B cell (primary cell): ENCODE results near the gene CPN1. TPM values are rescaled to one million over a fixed set of nuclear protein-coding genes. Genes with fewer than 3 reads are reported as not detected.
"Not testable (repeated sequence)": the region's sequence is repeated elsewhere in the genome, so short reads cannot be mapped to it uniquely, and the experiment has no call there.

Experiments
- ATAC-seq: fragments of 200-7000 bp; cut with Tn5 transposase; one replicate; pipeline ENCODE4 v1.10.0; 2021; ENCODE audit warnings: low read depth, mild to moderate bottlenecking, moderate number of reproducible peaks, moderate library complexity
- CTCF ChIA-PET: fragments of 350-600 bp; sonication (Branson Sonifier 250); formaldehyde crosslinking; loops from one replicate; lab custom pipeline; 2021; ENCODE audit warnings: antibody characterized with exemption, inconsistent platforms; lab: Charles Lee
- POLR2A ChIA-PET: fragments of 350-600 bp; sonication (Branson Sonifier 250); formaldehyde crosslinking; loops from one replicate; lab custom pipeline; 2021; ENCODE audit warnings: antibody characterized with exemption; lab: Charles Lee
- DNase-seq: peaks from one replicate; pipeline ENCODE4 v3.0.0; 2013
- H2AFZ ChIP-seq: 2 replicates; pipeline ENCODE4 v1.6.1; 2012; ENCODE audit warnings: mild to moderate bottlenecking, low read depth, low read length; ENCODE audit not compliant: insufficient read depth, poor library complexity, severe bottlenecking
- H3K27ac ChIP-seq, 2 donors: 1 replicate in 1 of 2; 2 replicates in 1 of 2; pipeline ENCODE4 v1.5.1; 2012 to 2013; ENCODE audit warnings: low read length in 2 of 2, mild to moderate bottlenecking in 2 of 2, moderate library complexity in 1 of 2
- H3K27me3 ChIP-seq, 4 experiments: fragments of 200-600 bp in 1 of 4; sonication (generic) in 1 of 4; replicated peaks in 1 of 4; 1 replicate in 2 of 4; 2 replicates in 2 of 4; pipeline versions ENCODE4 v1.6.1 to v1.7.0; 2013 to 2016; ENCODE audit warnings: low read length in 3 of 4, mild to moderate bottlenecking in 2 of 4, mixed read lengths in 1 of 4, moderate library complexity in 1 of 4; ENCODE audit not compliant: insufficient read depth in 4 of 4, control insufficient read depth in 3 of 4; ENCODE audit errors: control extremely low read depth in 1 of 4
- H3K36me3 ChIP-seq, 2 experiments: replicated peaks in 1 of 2; 1 replicate in 1 of 2; 2 replicates in 1 of 2; pipeline versions ENCODE4 v1.6.1 to v1.7.1; 2013; ENCODE audit warnings: low read length in 1 of 2; ENCODE audit not compliant: insufficient read depth in 2 of 2, control insufficient read depth in 1 of 2; ENCODE audit errors: control extremely low read depth in 1 of 2, extremely low read depth in 1 of 2
- H3K4me1 ChIP-seq, 2 donors: fragments of 200-600 bp in 1 of 2; sonication (generic) in 1 of 2; 1 replicate in 1 of 2; 2 replicates in 1 of 2; pipeline versions ENCODE4 v1.5.1 to v1.6.1; 2013 to 2017; ENCODE audit warnings: low read length in 2 of 2; ENCODE audit not compliant: control insufficient read depth in 2 of 2, insufficient read depth in 2 of 2
- H3K4me2 ChIP-seq: replicated peaks from 2 replicates; pipeline ENCODE3; 2012; ENCODE audit warnings: mild to moderate bottlenecking, low read depth, low read length; ENCODE audit not compliant: poor library complexity, severe bottlenecking
- H3K4me3 ChIP-seq, 5 experiments: fragments of 200-600 bp in 1 of 5; sonication (generic) in 1 of 5; 1 replicate in 3 of 5; 2 replicates in 2 of 5; pipeline versions ENCODE4 v1.5.1 to v1.7.0; 2011 to 2016; ENCODE audit warnings: low read length in 4 of 5, mild to moderate bottlenecking in 4 of 5, low read depth in 2 of 5, control low read depth in 1 of 5, moderate library complexity in 1 of 5; ENCODE audit not compliant: insufficient read depth in 1 of 5; ENCODE audit errors: control extremely low read depth in 1 of 5, extremely low read depth in 1 of 5
- H3K79me2 ChIP-seq: fragments of 200-600 bp; sonication (generic); one replicate; pipeline ENCODE4 v1.6.0; 2016; ENCODE audit warnings: low read length; ENCODE audit not compliant: control insufficient read depth, insufficient read depth
- H3K9ac ChIP-seq: fragments of 200-600 bp; sonication (generic); 2 replicates; pipeline ENCODE4 v1.6.1; 2017; ENCODE audit warnings: mild to moderate bottlenecking, low read length, moderate library complexity
- H3K9me3 ChIP-seq, 3 donors: one replicate each; pipeline versions ENCODE4 v1.6.1 to v1.7.1; 2013; ENCODE audit warnings: low read length in 2 of 3; ENCODE audit not compliant: control insufficient read depth in 2 of 3, insufficient read depth in 1 of 3; ENCODE audit errors: control extremely low read depth in 1 of 3
- H4K20me1 ChIP-seq: 2 replicates; pipeline ENCODE4 v1.6.0; 2012; ENCODE audit warnings: mild to moderate bottlenecking, low read length; ENCODE audit not compliant: insufficient read depth, control insufficient read depth, poor library complexity, severe bottlenecking
- H3K27ac Mint-ChIP-seq: one replicate; pipeline ENCODE4 v1.8.0; 2021; ENCODE audit warnings: mixed read lengths
- H3K27me3 Mint-ChIP-seq: one replicate; pipeline ENCODE4 v1.8.0; 2021; ENCODE audit warnings: mixed read lengths
- H3K4me1 Mint-ChIP-seq: one replicate; pipeline ENCODE4 v1.8.0; 2021; ENCODE audit warnings: mixed read lengths
- H3K4me3 Mint-ChIP-seq: one replicate; pipeline ENCODE4 v1.8.0; 2021; ENCODE audit warnings: mixed read lengths
- H3K9me3 Mint-ChIP-seq: one replicate; pipeline ENCODE4 v1.8.0; 2022; ENCODE audit warnings: mixed read lengths; ENCODE audit not compliant: insufficient read depth
- CTCF ChIP-seq: fragments of 200-600 bp; IDR thresholded peaks from one replicate; pipeline ENCODE4 v1.8.0; 2022; ENCODE audit warnings: antibody characterized with exemption, mild to moderate bottlenecking
- EZH2 ChIP-seq: IDR thresholded peaks from 2 replicates; pipeline ENCODE4 v1.6.1; 2012; ENCODE audit warnings: borderline replicate concordance, low read depth, mild to moderate bottlenecking, moderate library complexity, low read length; ENCODE audit not compliant: insufficient read depth, poor library complexity, severe bottlenecking
- WGBS: methylation state at CpG from one replicate; pipeline ENCODE4 v1.1.5; 2013; ENCODE audit warnings: missing lambda C conversion rate; ENCODE audit not compliant: insufficient coverage; 5-methylcytosine and 5-hydroxymethylcytosine counted together
- intact Hi-C: fragments of 100-400 bp; cut with micrococcal nuclease; formaldehyde crosslinking; loops from one replicate; pipeline ENCODE4 v1.10.0; 2022
- polyA plus RNA-seq: library from polyadenylated mRNA; depleted of rRNA; stranded (reverse); fragments of >200 nt; gene quantifications from 2 replicates; pipeline ENCODE4 v1.2.3, GENCODE V29; 2012
- total RNA-seq, 2 donors: library from RNA; stranded (reverse); fragments of 120-200 nt in 1 of 2; gene quantifications; 1 replicate in 1 of 2; 2 replicates in 1 of 2; pipeline versions ENCODE4 v1.2.3 to v1.2.4, GENCODE V29; 2013 to 2022

The CPN1 gene
- total and polyA plus RNA-seq, 2 donors (not counting 1 experiment from before 2014, with no cell fraction given) = not detected

- TF ChIP-seq EZH2 = no peak
- Histone ChIP-seq H3K4me2 (peak overlapping the region; percentile 56), H3K27me3 (no peaks in the 10 kb centered on the region), H3K9ac (peak overlapping the region; percentile 19), H4K20me1 (no peaks in the 10 kb centered on the region), H3K36me3 (no peaks in the 10 kb centered on the region), H2AFZ (peak overlapping the region; percentile 58), H3K79me2 (no peaks in the 10 kb centered on the region), H3K4me1 (peaks cover 26 to 36% of the 10 kb centered on the region in 2 donors), H3K9me3 (peaks cover 0 to 4% (median 0%) of the 10 kb centered on the region in 3 donors), H3K4me3 (peak overlapping the region in 2 of 5 experiments; percentile 8 to 23), H3K27ac (peak overlapping the region; percentile 77 to 84)
- peaks cover 2% of the 10 kb centered on the region for H3K9me3 Mint-ChIP-seq
- peak overlapping the region; percentile 86 for H3K27ac Mint-ChIP-seq
- peak overlapping the region; percentile 58 for H3K4me3 Mint-ChIP-seq
- CTCF ChIA-PET = interaction anchor here (1.7 to 7.8 kb wide), 2 partner anchors 19 to 33 kb away, joined by 5 to 69 read pairs; no protein-coding TSS in a partner anchor
- peak; percentile 81 for DNase-seq
- peaks cover 40% of the 10 kb centered on the region for H3K4me1 Mint-ChIP-seq
- 4% methylated on average over 4 of the region's 5 CpGs for WGBS
- intact Hi-C loops = loop anchor here (5.0 to 10.0 kb wide), 2 partner anchors 33 to 171 kb away; partner anchors contain the start of gene ERLIN1
- POLR2A ChIA-PET = interaction anchor here (0.5 to 0.7 kb wide), 6 partner anchors 24 to 1784 kb away, joined by 3 to 7 read pairs (median 6); no protein-coding TSS in a partner anchor
- peak; percentile 37 for ATAC-seq
- H3K27me3 Mint-ChIP-seq = no peaks in the 10 kb centered on the region
These were observed 67.5 kb downstream of the CPN1 start for GRCh38 chr10:100014071-100014762.

- Histone ChIP-seq H3K4me2 (peak overlapping the region; percentile 56), H2AFZ (peak overlapping the region; percentile 58), H3K27me3 (no peaks in the 10 kb centered on the region), H4K20me1 (no peaks in the 10 kb centered on the region), H3K4me3 (peak overlapping the region in 1 of 5 experiments; percentile 23), H3K36me3 (no peaks in the 10 kb centered on the region), H3K27ac (peak overlapping the region; percentile 77 to 84), H3K4me1 (peaks cover 31 to 42% of the 10 kb centered on the region in 2 donors), H3K79me2 (peaks cover 2% of the 10 kb centered on the region), H3K9ac (peak overlapping the region; percentile 19), H3K9me3 (peaks cover 0 to 4% (median 0%) of the 10 kb centered on the region in 3 donors)
- intact Hi-C loops = loop anchor here (5.0 to 10.0 kb wide), 2 partner anchors 34 to 171 kb away; partner anchors contain the start of gene ERLIN1
- H3K27me3 Mint-ChIP-seq = no peaks in the 10 kb centered on the region
- H3K27ac Mint-ChIP-seq = peak overlapping the region; percentile 86
- DNase-seq (no peak), ATAC-seq (no peak)
- 14% methylated on average over 1 of the region's 1 CpG for WGBS
- H3K9me3 Mint-ChIP-seq = peaks cover 2% of the 10 kb centered on the region
- peaks cover 46% of the 10 kb centered on the region for H3K4me1 Mint-ChIP-seq
- peak overlapping the region; percentile 58 for H3K4me3 Mint-ChIP-seq
- CTCF ChIA-PET = interaction anchor here (1.1 to 7.8 kb wide), 3 partner anchors 16 to 34 kb away, joined by 3 to 69 read pairs (median 5); no protein-coding TSS in a partner anchor
- no peak for TF ChIP-seq EZH2
- TF ChIP-seq CTCF = no peak
- POLR2A ChIA-PET = interaction anchor here (0.5 to 0.6 kb wide), 2 partner anchors 33 to 1784 kb away, joined by 4 to 7 read pairs; no protein-coding TSS in a partner anchor
These were observed 68.0 kb downstream of the CPN1 start for GRCh38 chr10:100013621-100014020.

- Mint-ChIP-seq H3K27ac (peak overlapping the region; percentile 28), H3K4me1 (peaks cover 62% of the 10 kb centered on the region)
- H3K27me3 Mint-ChIP-seq, H3K4me3 Mint-ChIP-seq, H3K27ac ChIP-seq, POLR2A ChIA-PET, H3K9ac ChIP-seq, H3K9me3 ChIP-seq, H3K9me3 Mint-ChIP-seq, H2AFZ ChIP-seq, ATAC-seq, H3K4me2 ChIP-seq, H3K27me3 ChIP-seq, H3K4me3 ChIP-seq, H4K20me1 ChIP-seq, DNase-seq, H3K36me3 ChIP-seq: not testable (repeated sequence)
- H3K79me2 ChIP-seq = peaks cover 19% of the 10 kb centered on the region
- intact Hi-C loops = loop anchor here (5.0 to 10.0 kb wide), 2 partner anchors 35 to 173 kb away; partner anchors contain the start of gene ERLIN1
- 97% methylated on average over 18 of the region's 20 CpGs for WGBS
- CTCF ChIA-PET = interaction anchor here (1.7 to 7.8 kb wide), 4 partner anchors 10 to 166 kb away, joined by 4 to 75 read pairs (median 46); no protein-coding TSS in a partner anchor
- H3K4me1 ChIP-seq = peaks cover 48 to 55% of the 10 kb centered on the region in 2 donors
These were observed 69.8 kb downstream of the CPN1 start for GRCh38 chr10:100011906-100012305.
